SH-SY5Y (cell line): ENCODE data around the gene CYP1A2.

Experiments used
- GATA2 ChIP-seq: IDR thresholded peaks from 2 replicates; pipeline ENCODE4 v1.6.1; 2011; ENCODE audit warnings: mild to moderate bottlenecking, low read depth, low read length
- GATA3 ChIP-seq: IDR thresholded peaks from 2 replicates; pipeline ENCODE4 v1.6.1; 2011; ENCODE audit warnings: low read depth, mild to moderate bottlenecking, low read length, moderate library complexity

GRCh38 chr15:74752531-74752930 is 3.9 kb downstream of the CYP1A2 start:
- TF ChIP-seq GATA2 (no peak), GATA3 (no peak)
